WTC11 (cell line): ENCODE measurements around the gene SLC28A1. TPM values are rescaled to one million over a fixed set of nuclear protein-coding genes. Genes with fewer than 3 reads are reported as not detected.

Experiments
- ATAC-seq: fragments of 200-7000 bp; cut with Tn5 transposase; 2 replicates; pipeline ENCODE4 v1.10.0; 2021; ENCODE audit warnings: mild to moderate bottlenecking, moderate library complexity
- CTCF ChIA-PET: fragments of 300-600 bp; sonication (Branson Sonifier 250); formaldehyde crosslinking; loops from one replicate; lab custom pipeline; 2021; ENCODE audit warnings: antibody characterized with exemption; lab: Charles Lee
- POLR2A ChIA-PET: fragments of 350-600 bp; sonication (Branson Sonifier 250); formaldehyde crosslinking; loops from one replicate; lab custom pipeline; 2021; ENCODE audit warnings: antibody characterized with exemption; lab: Charles Lee
- DNase-seq: peaks from one replicate; pipeline ENCODE4 v3.0.0; 2021; ENCODE audit warnings: low spot score
- H3K27ac Mint-ChIP-seq: 2 replicates; pipeline ENCODE4 v1.8.0; 2021; ENCODE audit warnings: mixed read lengths
- H3K27me3 Mint-ChIP-seq: 2 replicates; pipeline ENCODE4 v1.8.0; 2021; ENCODE audit warnings: low read depth, mild to moderate bottlenecking, moderate library complexity, mixed read lengths
- H3K36me3 Mint-ChIP-seq: 2 replicates; pipeline ENCODE4 v1.8.0; 2021; ENCODE audit warnings: mixed read lengths
- H3K4me1 Mint-ChIP-seq: 2 replicates; pipeline ENCODE4 v1.8.0; 2022; ENCODE audit warnings: mixed read lengths
- H3K4me3 Mint-ChIP-seq: 2 replicates; pipeline ENCODE4 v1.8.0; 2021; ENCODE audit warnings: mild to moderate bottlenecking, moderate library complexity, mixed read lengths
- H3K9me3 Mint-ChIP-seq: 2 replicates; pipeline ENCODE4 v1.8.0; 2021; ENCODE audit warnings: mixed read lengths
- HMGA2 ChIP-seq: fragments of 250-450 bp; sonication (Bioruptor Pico); IDR thresholded peaks from 2 replicates; pipeline ENCODE4 v1.4.0; 2021; ENCODE audit warnings: mild to moderate bottlenecking, moderate library complexity
- NR3C1 ChIP-seq: sonication (generic); formaldehyde crosslinking; conservative IDR thresholded peaks from 2 replicates; pipeline ENCODE4 v1.8.1; 2023; ENCODE audit warnings: low read depth, mild to moderate bottlenecking, missing genetic modification reagents
- RORB ChIP-seq: fragments of 250-450 bp; sonication (Bioruptor Pico); IDR thresholded peaks from 2 replicates; pipeline ENCODE4 v1.9.0; 2021; ENCODE audit warnings: mild to moderate bottlenecking
- TP53 ChIP-seq: sonication (generic); formaldehyde crosslinking; IDR thresholded peaks from 2 replicates; pipeline ENCODE4 v1.8.1; 2023; ENCODE audit warnings: mild to moderate bottlenecking, missing genetic modification reagents
- ZNF423 ChIP-seq: fragments of 250-450 bp; sonication (Bioruptor Pico); IDR thresholded peaks from 2 replicates; pipeline ENCODE4 v2.1.2; 2022; ENCODE audit warnings: mild to moderate bottlenecking, moderate library complexity
- total RNA-seq: library from RNA; stranded (reverse); gene quantifications from 3 replicates; pipeline ENCODE4 v1.2.3, GENCODE V29; 2021
- TF ChIP-seq, protein P1 (sequence below): sonication (generic); formaldehyde crosslinking; IDR thresholded peaks from 2 replicates; pipeline ENCODE4 v1.8.1; 2023; ENCODE audit warnings: mild to moderate bottlenecking, missing genetic modification reagents
- TF ChIP-seq, protein P2 (sequence below): sonication (generic); formaldehyde crosslinking; conservative IDR thresholded peaks from 2 replicates; pipeline ENCODE4 v1.8.1; 2023; ENCODE audit warnings: mild to moderate bottlenecking, low read depth, missing genetic modification reagents, moderate library complexity
- TF ChIP-seq, protein P3 (sequence below): sonication (generic); formaldehyde crosslinking; IDR thresholded peaks from 2 replicates; pipeline ENCODE4 v1.8.1; 2023; ENCODE audit warnings: mild to moderate bottlenecking, missing genetic modification reagents, moderate library complexity
- TF ChIP-seq, protein P4 (sequence below): fragments of 250-450 bp; sonication (Bioruptor Pico); IDR thresholded peaks from 2 replicates; pipeline ENCODE4 v1.9.0; 2021; ENCODE audit warnings: mild to moderate bottlenecking
- TF ChIP-seq, protein P5 (sequence below): sonication (generic); formaldehyde crosslinking; IDR thresholded peaks from 2 replicates; pipeline ENCODE4 v1.8.1; 2023; ENCODE audit warnings: mild to moderate bottlenecking, missing genetic modification reagents, borderline replicate concordance

SLC28A1 gene
- total RNA-seq, 1 experiment from 2014 or later, result not detected

DNA sequence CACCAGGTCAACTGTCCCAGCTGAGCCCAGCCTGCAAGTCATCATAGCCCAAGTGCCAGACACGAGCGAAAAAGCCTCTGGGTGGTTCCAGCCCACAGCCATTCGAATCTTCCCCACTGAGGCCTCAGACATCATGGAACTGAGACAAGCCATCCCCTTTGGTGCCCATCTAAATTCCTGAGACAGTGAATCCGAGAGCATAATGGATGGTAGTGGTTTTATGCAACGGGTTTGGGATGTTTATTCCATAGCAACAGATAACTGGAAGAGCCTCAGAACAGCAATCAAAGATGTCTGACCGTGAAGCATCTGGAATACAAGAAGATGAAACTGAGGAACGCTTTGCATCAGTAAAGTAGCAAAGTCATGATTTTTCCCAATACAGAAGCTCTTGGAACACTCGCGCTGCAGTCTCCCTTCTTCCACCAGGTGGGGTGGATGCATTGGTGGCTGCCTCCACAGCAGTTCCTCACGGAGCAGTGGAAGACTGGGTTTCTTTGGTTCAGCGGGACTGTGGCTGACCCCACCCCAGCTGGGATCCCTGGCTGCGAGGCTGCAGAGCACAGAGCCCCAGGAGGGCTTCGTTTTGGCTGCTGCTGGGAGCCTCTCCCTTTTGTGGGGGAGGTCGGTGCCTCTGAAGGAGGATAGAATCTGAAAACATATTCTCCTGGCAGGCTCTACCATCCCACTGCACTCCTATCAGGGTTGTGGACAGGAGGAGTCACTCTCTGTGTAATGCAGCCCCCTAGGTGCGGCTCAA, 70.8 kb downstream of the SLC28A1 start:
- no peak for TF ChIP-seq TP53 (CRISPR knock-in tag)
- TF ChIP-seq ZNF423, result 0 out of 2 replicates have a peak, but pooled peaks have one; percentile 48
- Mint-ChIP-seq H3K27me3 (no peaks in the 10 kb centered on the region), H3K4me1 (peaks cover 22% of the 10 kb centered on the region), H3K36me3 (no peaks in the 10 kb centered on the region), H3K4me3 (no peak overlapping the region), H3K9me3 (peaks cover 5% of the 10 kb centered on the region; the same call in 1 of the 2 replicates), H3K27ac (no peak overlapping the region)
- ChIA-PET POLR2A (interaction anchor here (1.8 kb wide), 1 partner anchor 26 kb away, joined by 5 read pairs; the partner anchor contains the start of gene PDE8A), CTCF (interaction anchor here (0.7 to 1.5 kb wide), 13 partner anchors 11 to 214 kb away, joined by 3 to 22 read pairs (median 5); partner anchors contain the start of gene PDE8A)
- DNase-seq (peak; percentile 70), ATAC-seq (peak; percentile 96)

DNA sequence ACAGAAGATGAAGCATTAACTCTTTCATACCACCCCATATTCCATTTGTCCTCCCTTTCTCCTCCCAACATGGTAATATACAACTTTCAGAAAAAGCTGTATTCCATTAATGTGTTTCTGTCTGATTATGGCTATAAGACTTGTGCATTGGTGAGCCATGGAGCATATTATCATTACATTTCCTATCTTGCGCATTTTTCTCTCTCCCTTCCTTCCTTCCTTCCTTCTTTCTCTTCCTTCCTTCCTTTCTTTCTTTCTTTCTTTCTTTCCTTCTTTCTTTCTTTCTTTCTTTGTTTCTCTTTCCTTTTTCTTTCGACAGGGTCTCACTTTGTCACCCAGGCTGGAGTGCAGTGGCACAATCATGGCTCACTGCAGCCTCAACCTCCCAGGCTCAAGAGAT, 71.7 kb downstream of the SLC28A1 start:
- CTCF ChIA-PET, result interaction anchor here (1.4 to 2.1 kb wide), 2 partner anchors 25 to 88 kb away, joined by 4 to 13 read pairs; partner anchors contain the start of gene PDE8A
- Mint-ChIP-seq H3K4me3 (no peak overlapping the region), H3K27me3 (no peaks in the 10 kb centered on the region), H3K4me1 (peaks cover 31% of the 10 kb centered on the region), H3K36me3 (no peaks in the 10 kb centered on the region), H3K27ac (no peak overlapping the region), H3K9me3 (peaks cover 5% of the 10 kb centered on the region; the same call in 1 of the 2 replicates)
- POLR2A ChIA-PET, result no interaction called here
- TF ChIP-seq, protein P1, sequence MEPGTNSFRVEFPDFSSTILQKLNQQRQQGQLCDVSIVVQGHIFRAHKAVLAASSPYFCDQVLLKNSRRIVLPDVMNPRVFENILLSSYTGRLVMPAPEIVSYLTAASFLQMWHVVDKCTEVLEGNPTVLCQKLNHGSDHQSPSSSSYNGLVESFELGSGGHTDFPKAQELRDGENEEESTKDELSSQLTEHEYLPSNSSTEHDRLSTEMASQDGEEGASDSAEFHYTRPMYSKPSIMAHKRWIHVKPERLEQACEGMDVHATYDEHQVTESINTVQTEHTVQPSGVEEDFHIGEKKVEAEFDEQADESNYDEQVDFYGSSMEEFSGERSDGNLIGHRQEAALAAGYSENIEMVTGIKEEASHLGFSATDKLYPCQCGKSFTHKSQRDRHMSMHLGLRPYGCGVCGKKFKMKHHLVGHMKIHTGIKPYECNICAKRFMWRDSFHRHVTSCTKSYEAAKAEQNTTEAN, result no peak
- TF ChIP-seq, protein P2, sequence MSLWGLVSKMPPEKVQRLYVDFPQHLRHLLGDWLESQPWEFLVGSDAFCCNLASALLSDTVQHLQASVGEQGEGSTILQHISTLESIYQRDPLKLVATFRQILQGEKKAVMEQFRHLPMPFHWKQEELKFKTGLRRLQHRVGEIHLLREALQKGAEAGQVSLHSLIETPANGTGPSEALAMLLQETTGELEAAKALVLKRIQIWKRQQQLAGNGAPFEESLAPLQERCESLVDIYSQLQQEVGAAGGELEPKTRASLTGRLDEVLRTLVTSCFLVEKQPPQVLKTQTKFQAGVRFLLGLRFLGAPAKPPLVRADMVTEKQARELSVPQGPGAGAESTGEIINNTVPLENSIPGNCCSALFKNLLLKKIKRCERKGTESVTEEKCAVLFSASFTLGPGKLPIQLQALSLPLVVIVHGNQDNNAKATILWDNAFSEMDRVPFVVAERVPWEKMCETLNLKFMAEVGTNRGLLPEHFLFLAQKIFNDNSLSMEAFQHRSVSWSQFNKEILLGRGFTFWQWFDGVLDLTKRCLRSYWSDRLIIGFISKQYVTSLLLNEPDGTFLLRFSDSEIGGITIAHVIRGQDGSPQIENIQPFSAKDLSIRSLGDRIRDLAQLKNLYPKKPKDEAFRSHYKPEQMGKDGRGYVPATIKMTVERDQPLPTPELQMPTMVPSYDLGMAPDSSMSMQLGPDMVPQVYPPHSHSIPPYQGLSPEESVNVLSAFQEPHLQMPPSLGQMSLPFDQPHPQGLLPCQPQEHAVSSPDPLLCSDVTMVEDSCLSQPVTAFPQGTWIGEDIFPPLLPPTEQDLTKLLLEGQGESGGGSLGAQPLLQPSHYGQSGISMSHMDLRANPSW (CRISPR knock-in tag), result no peak
- TF ChIP-seq, protein P3, sequence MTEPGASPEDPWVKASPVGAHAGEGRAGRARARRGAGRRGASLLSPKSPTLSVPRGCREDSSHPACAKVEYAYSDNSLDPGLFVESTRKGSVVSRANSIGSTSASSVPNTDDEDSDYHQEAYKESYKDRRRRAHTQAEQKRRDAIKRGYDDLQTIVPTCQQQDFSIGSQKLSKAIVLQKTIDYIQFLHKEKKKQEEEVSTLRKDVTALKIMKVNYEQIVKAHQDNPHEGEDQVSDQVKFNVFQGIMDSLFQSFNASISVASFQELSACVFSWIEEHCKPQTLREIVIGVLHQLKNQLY, result no peak
- TF ChIP-seq, protein P4, sequence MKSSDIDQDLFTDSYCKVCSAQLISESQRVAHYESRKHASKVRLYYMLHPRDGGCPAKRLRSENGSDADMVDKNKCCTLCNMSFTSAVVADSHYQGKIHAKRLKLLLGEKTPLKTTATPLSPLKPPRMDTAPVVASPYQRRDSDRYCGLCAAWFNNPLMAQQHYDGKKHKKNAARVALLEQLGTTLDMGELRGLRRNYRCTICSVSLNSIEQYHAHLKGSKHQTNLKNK, result no peak
- TF ChIP-seq, protein P5, sequence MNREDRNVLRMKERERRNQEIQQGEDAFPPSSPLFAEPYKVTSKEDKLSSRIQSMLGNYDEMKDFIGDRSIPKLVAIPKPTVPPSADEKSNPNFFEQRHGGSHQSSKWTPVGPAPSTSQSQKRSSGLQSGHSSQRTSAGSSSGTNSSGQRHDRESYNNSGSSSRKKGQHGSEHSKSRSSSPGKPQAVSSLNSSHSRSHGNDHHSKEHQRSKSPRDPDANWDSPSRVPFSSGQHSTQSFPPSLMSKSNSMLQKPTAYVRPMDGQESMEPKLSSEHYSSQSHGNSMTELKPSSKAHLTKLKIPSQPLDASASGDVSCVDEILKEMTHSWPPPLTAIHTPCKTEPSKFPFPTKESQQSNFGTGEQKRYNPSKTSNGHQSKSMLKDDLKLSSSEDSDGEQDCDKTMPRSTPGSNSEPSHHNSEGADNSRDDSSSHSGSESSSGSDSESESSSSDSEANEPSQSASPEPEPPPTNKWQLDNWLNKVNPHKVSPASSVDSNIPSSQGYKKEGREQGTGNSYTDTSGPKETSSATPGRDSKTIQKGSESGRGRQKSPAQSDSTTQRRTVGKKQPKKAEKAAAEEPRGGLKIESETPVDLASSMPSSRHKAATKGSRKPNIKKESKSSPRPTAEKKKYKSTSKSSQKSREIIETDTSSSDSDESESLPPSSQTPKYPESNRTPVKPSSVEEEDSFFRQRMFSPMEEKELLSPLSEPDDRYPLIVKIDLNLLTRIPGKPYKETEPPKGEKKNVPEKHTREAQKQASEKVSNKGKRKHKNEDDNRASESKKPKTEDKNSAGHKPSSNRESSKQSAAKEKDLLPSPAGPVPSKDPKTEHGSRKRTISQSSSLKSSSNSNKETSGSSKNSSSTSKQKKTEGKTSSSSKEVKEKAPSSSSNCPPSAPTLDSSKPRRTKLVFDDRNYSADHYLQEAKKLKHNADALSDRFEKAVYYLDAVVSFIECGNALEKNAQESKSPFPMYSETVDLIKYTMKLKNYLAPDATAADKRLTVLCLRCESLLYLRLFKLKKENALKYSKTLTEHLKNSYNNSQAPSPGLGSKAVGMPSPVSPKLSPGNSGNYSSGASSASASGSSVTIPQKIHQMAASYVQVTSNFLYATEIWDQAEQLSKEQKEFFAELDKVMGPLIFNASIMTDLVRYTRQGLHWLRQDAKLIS (CRISPR knock-in tag), result no peak
- TF ChIP-seq NR3C1 (CRISPR knock-in tag) (no peak), RORB (no peak), HMGA2 (no peak)
- DNase-seq (no peak), ATAC-seq (no peak)
